Erythroblast (primary cell): Measurements from ENCODE around the gene TMEM38B.

ENCODE experiments used
- DNase-seq, 2 experiments: peaks; one replicate each; lab custom pipeline; 2025; lab: John Stamatoyannopoulos, UW
- GATA1 ChIP-seq: IDR thresholded peaks from 2 replicates; pipeline ENCODE4 v1.6.1; 2011; ENCODE audit warnings: low read depth, mild to moderate bottlenecking, control low read depth, low read length, moderate library complexity
- POLR2A ChIP-seq: IDR thresholded peaks from 2 replicates; pipeline ENCODE4 v1.6.1; 2011; ENCODE audit warnings: mild to moderate bottlenecking, low read length

The TMEM38B gene

GRCh38 chr9:105672711-105673234, 21.6 kb upstream of the TMEM38B start:
- DNase-seq = no peak
- TF ChIP-seq GATA1 (no peak), POLR2A (no peak)

- no peak for DNase-seq
- no peak for TF ChIP-seq GATA1
- TF ChIP-seq POLR2A = no peak
Measured at GRCh38 chr9:105673850-105674387, 20.4 kb upstream of the TMEM38B start.

GRCh38 chr9:105676351-105676923, 17.9 kb upstream of the TMEM38B start:
- TF ChIP-seq POLR2A = no peak
- TF ChIP-seq GATA1 = no peak
- peak; percentile 9 to 39 for DNase-seq

- DNase-seq = no peak
- TF ChIP-seq GATA1 (no peak), POLR2A (no peak)
Measured at GRCh38 chr9:105678163-105678562, 16.2 kb upstream of the TMEM38B start.

GRCh38 chr9:105678781-105679180, 15.6 kb upstream of the TMEM38B start:
- no peak for TF ChIP-seq GATA1
- TF ChIP-seq POLR2A = no peak
- DNase-seq = no peak

- TF ChIP-seq POLR2A = no peak
- no peak for TF ChIP-seq GATA1
Measured at GRCh38 chr9:105679257-105680022, 14.9 kb upstream of the TMEM38B start.

GRCh38 chr9:105681313-105681712, 13.0 kb upstream of the TMEM38B start:
- DNase-seq = no peak
- TF ChIP-seq POLR2A = no peak
- TF ChIP-seq GATA1 = no peak

More at GRCh38 chr9:105679257-105680022, 14.9 kb upstream of the TMEM38B start:
- no peak for DNase-seq

- TF ChIP-seq GATA1 (no peak), POLR2A (no peak)
- peak; percentile 12 to 38 for DNase-seq
Measured at GRCh38 chr9:105681724-105682123, 12.6 kb upstream of the TMEM38B start.

- TF ChIP-seq POLR2A (no peak), GATA1 (no peak)
- DNase-seq = no peak
Measured at GRCh38 chr9:105683688-105684275, 10.6 kb upstream of the TMEM38B start.

- DNase-seq = no peak
- TF ChIP-seq GATA1 (no peak), POLR2A (no peak)
Measured at GRCh38 chr9:105686936-105687335, 7.4 kb upstream of the TMEM38B start.

- DNase-seq = no peak
- TF ChIP-seq GATA1 (no peak), POLR2A (no peak)
Measured at GRCh38 chr9:105690742-105691141, 3.6 kb upstream of the TMEM38B start.

- TF ChIP-seq GATA1 (no peak), POLR2A (no peak)
- DNase-seq = peak in 1 of 2 experiments; percentile 27
Measured at GRCh38 chr9:105693435-105694189, 729 bp upstream of the TMEM38B start.

GRCh38 chr9:105694848-105695581, 674 bp downstream of the TMEM38B start:
- TF ChIP-seq GATA1 = no peak
- TF ChIP-seq POLR2A = no peak
- peak; percentile 79 to 83 for DNase-seq
